GM19395 (cell line): ENCODE data around the gene DLX1.

Experiments
- ATAC-seq: cut with Tn5 transposase; IDR thresholded peaks from one replicate; pipeline ENCODE4 v1.9.1; 2021; ENCODE audit warnings: mild to moderate bottlenecking, moderate library complexity; ENCODE audit not compliant: unreplicated experiment

Gene DLX1

DNA sequence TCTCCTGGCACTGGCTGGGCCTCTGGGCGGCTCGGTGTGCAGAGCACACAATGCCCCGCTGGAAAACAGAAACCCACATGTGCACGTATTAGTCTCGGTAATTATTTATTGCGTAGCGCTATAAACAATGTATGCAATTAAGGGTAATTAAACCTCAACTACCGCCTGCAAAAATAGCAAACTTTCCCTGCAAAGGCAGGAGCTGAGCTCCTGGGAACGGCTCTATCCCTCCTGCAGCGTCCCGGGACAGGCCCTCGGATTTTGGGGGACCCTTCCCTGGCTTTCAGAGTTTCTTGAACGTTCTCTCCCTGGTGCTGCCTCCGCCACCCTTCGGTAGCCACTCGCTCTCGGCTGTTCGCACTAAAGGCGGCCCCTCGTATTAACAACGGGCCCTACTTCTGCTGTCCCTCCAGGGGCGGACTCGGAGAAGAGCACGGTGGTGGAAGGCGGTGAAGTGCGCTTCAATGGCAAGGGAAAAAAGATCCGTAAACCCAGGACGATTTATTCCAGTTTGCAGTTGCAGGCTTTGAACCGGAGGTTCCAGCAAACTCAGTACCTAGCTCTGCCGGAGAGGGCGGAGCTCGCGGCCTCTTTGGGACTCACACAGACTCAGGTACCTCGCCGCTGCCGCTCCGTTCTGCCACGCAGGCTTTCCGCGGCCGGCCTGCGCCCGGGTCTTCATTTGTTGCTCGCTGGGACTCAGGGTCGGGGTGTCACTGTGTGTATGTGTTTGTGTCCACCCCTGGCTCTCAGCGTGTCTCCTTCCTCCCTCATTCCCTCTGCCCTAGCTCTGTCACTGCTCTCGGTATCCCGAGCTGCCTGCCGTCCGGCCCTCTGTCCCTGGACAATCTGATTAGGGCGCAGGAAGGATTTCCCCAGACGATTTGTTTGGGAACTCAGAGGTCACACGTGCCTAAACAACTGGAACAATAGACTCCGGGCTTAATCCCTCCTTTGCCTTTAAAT lies 1.2 kb downstream of the DLX1 start:
- ATAC-seq: no peak

GRCh38 chr2:172087207-172087779 lies 2.0 kb downstream of the DLX1 start:
- ATAC-seq: no peak

DNA sequence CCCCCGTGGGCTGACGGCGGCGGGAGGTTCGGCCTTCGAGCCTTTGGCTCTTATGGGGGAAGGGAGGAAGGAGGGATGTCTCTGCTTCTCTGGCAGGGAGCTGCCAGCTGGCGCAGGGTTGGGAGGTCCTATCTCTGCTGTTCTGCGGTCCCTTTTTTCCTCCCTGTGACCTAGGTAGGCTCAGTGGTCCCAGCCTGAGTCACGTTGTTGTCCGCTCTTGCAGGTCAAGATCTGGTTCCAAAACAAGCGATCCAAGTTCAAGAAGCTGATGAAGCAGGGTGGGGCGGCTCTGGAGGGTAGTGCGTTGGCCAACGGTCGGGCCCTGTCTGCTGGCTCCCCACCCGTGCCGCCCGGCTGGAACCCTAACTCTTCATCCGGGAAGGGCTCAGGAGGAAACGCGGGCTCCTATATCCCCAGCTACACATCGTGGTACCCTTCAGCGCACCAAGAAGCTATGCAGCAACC lies 2.5 kb downstream of the DLX1 start:
- no peak for ATAC-seq

GRCh38 chr2:172088245-172089004 lies 3.1 kb downstream of the DLX1 start:
- ATAC-seq: no peak

GRCh38 chr2:172089005-172089504 lies 3.7 kb downstream of the DLX1 start:
- ATAC-seq: no peak

GRCh38 chr2:172089633-172090032 lies 4.3 kb downstream of the DLX1 start:
- no peak for ATAC-seq

DNA sequence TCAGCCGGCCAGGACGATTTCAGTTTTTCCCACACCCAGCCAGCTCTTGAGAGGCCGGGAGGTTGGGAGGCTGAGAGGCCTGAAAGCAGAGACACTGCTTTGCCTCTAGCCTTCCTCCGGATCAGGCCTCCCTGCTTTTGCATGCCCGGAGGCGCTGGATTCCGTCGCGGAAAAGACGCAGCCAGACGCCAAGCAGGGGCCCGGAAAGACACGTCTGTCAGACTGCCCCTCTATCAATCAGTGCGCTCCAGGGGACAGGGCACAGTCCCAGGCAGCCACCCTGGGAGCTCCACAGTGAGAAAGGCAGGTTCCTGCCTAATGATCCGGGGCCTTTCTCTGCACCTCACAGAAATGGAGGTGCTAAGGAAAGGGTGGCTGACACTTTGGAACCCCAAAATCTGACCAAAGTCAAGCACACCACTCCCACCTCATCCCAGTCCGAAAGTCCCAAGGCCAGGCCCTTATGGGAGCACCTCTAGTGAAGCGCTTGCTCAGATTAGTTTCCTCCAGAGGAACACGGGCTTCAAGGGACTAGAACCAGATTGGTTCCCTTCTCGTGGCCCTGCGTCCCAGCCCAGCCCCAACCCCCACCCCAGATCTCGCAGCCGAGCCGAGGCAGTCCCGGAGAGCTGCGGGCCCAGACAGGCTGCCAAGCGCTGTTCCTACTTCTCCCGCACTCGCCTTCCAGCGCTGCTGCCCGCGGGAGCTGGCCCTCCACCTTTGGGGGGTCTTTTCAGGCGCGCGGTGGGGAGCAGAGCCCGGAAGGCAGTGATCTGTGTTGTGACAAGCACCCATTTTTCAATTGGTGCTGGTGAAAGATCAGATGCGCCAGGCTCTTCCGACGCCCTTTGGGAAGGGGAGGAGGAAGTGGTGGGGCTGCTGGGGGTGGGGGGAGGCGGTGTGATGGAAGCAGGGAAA lies 5.0 kb downstream of the DLX1 start:
- ATAC-seq: no peak

- no peak for ATAC-seq
Observed at GRCh38 chr2:172091000-172091641, 5.8 kb downstream of the DLX1 start.

GRCh38 chr2:172091761-172092566 lies 6.7 kb downstream of the DLX1 start:
- no peak for ATAC-seq

DNA sequence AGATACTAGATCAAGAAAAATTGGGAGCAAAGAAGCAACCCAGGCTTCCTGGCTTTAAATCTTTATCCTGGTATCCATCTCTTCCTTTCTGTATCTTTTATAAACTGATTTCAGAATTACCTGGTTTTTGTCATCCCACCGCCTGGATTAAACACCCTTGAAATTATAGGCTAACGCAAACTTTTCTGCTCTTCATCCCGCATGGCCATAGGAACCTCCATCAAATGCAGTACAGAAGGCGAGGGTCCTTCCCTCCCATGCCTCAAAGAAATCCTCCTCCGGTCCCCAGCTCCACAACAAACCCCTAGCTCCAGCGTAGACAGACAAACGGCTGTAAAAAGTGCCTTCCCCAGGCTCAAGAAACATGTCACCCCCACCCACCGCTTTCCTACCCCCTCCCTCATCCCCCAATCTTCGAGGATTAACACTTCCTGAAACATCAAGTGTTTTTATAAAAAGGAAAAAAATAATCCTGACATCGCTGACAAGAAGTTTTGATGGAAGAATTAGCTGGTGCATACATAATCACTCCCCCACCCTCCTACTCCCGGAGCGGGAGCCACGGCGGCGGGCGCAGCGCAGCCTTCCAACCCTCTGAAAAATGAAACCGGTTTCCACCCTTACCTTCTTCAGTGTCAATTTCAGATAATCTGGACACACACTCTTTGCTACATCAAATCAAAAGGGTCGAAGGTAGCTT lies 7.6 kb downstream of the DLX1 start:
- no peak for ATAC-seq

DNA sequence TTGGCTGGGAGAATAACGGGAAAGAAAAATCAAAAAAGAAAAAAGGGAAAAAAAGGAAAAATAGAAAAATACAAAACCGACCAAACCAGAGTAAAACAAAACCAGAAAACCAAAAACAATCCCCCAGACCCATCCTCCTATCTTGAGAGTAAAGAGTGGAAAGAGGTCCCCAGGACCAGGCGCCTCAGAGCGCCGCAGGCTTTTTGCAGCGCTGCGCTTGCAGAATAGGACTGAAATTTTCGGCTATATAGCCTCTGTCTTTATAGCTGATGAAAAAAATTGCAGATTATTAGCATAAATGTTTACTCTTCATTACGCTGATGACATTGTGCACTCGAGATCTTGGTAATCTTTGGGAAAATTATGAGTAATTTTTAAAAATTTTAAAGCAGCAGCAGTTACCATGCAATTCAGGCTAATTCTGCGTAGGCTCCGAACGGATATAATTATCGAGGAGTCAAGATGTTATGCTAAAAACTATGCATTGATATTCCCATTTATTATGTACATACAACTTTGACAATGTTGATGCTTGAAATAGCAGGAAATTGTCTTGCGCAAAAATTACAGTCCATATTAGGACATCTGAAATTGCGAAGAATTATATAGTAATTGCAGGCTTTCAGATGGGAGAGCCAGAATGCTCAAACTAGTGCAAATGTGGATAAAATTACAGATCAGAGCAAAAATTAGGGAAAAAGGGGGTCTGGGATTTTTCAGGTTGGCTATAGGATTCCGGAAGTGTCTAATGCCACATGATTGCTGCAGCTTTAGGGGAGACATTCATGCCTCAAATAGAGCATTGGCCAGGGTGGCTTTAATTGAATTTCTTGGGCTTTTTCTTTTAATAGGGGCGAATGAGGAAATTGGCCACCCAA lies 8.3 kb downstream of the DLX1 start:
- ATAC-seq: no peak

GRCh38 chr2:172094294-172095145 lies 9.2 kb downstream of the DLX1 start:
- no peak for ATAC-seq

DNA sequence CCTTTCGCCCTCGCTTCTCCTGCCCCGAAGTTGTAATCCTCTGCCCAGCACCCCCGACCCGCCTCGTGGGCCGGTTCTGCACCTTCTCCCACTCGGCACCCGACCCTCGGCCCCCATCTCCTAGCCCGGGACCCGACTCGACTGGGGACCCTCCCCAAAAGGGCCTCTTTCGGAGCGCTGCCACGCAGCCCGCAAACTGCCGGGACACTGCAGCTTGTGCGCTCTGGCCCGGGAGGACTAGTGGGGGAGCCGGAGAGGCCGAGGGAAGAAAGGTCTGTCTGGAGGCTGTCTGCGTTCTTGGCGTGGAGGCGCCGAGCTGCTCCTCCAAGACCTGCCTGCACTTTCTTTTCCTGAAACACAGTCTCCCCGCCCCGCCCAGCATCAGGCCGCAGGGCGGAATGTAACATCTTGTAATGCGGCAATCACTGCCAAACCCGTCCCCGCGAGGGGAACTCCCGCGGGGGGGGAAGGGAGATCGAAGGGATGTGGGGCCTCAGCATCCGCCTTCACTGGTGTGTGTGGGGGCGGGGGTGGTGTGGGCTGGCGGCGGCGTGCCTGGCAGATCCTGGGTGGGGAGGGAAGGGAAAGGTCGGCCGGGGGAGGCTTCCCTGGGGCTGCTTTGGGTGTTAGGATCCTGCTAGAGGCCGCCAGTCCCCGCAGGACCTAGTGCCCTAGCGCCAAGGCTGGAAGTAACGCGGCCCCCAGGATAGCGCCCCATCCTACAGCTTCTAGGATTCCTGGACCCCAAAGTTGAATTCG lies 10.0 kb downstream of the DLX1 start:
- ATAC-seq: peak; percentile 48

- ATAC-seq: no peak
Observed at GRCh38 chr2:172095905-172096625, 10.8 kb downstream of the DLX1 start.
